Brain microvascular endothelial cell (primary cell): ENCODE data around the gene RBM8A.

Experiments used
- DNase-seq: peaks from one replicate; pipeline ENCODE4 v3.0.0-alpha.2; 2020
- H3K27ac ChIP-seq: fragments of 250-450 bp; sonication (Bioruptor Pico); 2 replicates; pipeline ENCODE4 v1.5.1; 2020; ENCODE audit warnings: mild to moderate bottlenecking, moderate library complexity
- H3K27me3 ChIP-seq: fragments of 250-450 bp; sonication (Bioruptor Pico); replicated peaks from 2 replicates; pipeline ENCODE4 v1.5.1; 2020; ENCODE audit warnings: mild to moderate bottlenecking
- H3K36me3 ChIP-seq: fragments of 250-450 bp; sonication (Bioruptor Pico); replicated peaks from 2 replicates; pipeline ENCODE4 v1.5.1; 2020; ENCODE audit warnings: mild to moderate bottlenecking
- H3K4me3 ChIP-seq: 2 replicates; pipeline ENCODE4 v1.5.1; 2011; ENCODE audit warnings: low read depth, mild to moderate bottlenecking, control low read depth, low read length, moderate library complexity
- in situ Hi-C: cut with HindIII; loops from 2 replicates; pipeline ENCODE4 v1.10.0; 2017; ENCODE audit warnings: low sequenced_read_pairs, low pct_ligation_motif_present
- TF ChIP-seq, protein P1 (sequence below): IDR thresholded peaks from 2 replicates; pipeline ENCODE4 v1.5.1; 2011; ENCODE audit warnings: low read depth, mild to moderate bottlenecking, moderate library complexity, low read length, control low read depth, inconsistent platforms; ENCODE audit errors: missing control alignments

RBM8A gene

GRCh38 chr1:145918144-145918991 lies 8.9 kb downstream of the RBM8A start, which contains the start of gene PEX11B:
Gene PEX11B (minus strand): TSS chr1:145918717. CDS start chr1:145918688, 29 bp downstream.
- Histone ChIP-seq H3K36me3 (peaks cover 8% of the 10 kb centered on the region), H3K27ac (peak within 1 kb of the TSS; percentile 89), H3K27me3 (no peaks in the 10 kb centered on the region), H3K4me3 (peak within 1 kb of the TSS; percentile 92)
- in situ Hi-C loops: no loop called here
- peak; percentile 87 for DNase-seq
- TF ChIP-seq, protein P1, sequence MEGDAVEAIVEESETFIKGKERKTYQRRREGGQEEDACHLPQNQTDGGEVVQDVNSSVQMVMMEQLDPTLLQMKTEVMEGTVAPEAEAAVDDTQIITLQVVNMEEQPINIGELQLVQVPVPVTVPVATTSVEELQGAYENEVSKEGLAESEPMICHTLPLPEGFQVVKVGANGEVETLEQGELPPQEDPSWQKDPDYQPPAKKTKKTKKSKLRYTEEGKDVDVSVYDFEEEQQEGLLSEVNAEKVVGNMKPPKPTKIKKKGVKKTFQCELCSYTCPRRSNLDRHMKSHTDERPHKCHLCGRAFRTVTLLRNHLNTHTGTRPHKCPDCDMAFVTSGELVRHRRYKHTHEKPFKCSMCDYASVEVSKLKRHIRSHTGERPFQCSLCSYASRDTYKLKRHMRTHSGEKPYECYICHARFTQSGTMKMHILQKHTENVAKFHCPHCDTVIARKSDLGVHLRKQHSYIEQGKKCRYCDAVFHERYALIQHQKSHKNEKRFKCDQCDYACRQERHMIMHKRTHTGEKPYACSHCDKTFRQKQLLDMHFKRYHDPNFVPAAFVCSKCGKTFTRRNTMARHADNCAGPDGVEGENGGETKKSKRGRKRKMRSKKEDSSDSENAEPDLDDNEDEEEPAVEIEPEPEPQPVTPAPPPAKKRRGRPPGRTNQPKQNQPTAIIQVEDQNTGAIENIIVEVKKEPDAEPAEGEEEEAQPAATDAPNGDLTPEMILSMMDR: no peak

DNA sequence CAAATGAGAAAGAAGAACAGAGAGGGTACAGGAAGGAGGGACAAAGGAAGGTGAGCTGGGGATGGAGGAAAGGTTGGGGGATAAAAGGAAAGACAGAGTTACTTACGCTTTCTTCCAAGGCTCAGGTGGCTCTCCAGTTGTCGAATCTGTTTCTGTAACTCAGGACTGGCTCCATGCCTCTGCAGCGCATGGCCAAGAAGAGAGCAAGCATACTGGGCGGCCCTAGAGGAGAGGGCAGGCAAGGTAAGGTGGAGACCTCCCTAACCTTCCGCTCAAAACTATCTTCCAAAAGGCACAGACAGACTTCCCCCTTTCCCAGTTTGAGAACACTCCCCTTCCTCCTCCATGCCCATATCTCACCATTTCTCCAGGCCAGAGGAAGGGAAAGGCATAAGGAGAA lies 9.7 kb downstream of the RBM8A start:
- H3K27me3 ChIP-seq: no peaks in the 10 kb centered on the region
- DNase-seq: no peak
- peak overlapping the region; percentile 92 for H3K4me3 ChIP-seq
- no peak overlapping the region for H3K27ac ChIP-seq
- peaks cover 11% of the 10 kb centered on the region for H3K36me3 ChIP-seq
- in situ Hi-C loops: no loop called here
- TF ChIP-seq, protein P1: no peak

GRCh38 chr1:145916745-145917144 lies 10.5 kb downstream of the RBM8A start:
- H3K4me3 ChIP-seq: no peak overlapping the region
- H3K36me3 ChIP-seq: peaks cover 16% of the 10 kb centered on the region
- no peaks in the 10 kb centered on the region for H3K27me3 ChIP-seq
- TF ChIP-seq, protein P1: no peak
- in situ Hi-C loops: no loop called here
- H3K27ac ChIP-seq: no peak overlapping the region
- DNase-seq: peak; percentile 13

- in situ Hi-C loops: no loop called here
- H3K4me3 ChIP-seq: no peak overlapping the region
- peaks cover 19% of the 10 kb centered on the region for H3K36me3 ChIP-seq
- TF ChIP-seq, protein P1: no peak
- DNase-seq: no peak
- H3K27ac ChIP-seq: no peak overlapping the region
- H3K27me3 ChIP-seq: no peaks in the 10 kb centered on the region
Measured at GRCh38 chr1:145912128-145912641, 15.1 kb downstream of the RBM8A start.

DNA sequence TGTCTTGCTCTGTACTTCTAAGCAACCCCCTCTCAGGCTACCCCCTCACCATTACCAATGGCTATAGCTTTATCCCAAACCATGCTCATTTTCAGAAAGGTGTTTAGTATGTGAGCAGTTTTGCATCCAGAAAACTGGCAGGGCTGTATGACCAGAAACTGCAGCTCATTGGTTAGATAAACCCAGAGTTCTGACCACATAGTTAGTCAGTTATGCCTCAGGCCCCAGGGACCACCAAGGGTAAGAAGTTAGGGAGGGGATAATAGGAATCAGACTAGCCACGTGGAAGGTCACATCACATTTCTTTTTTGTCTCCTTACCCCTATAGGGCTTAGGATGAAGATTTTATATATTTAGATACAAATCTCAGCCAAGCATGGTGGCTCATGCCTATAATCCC lies 18.6 kb downstream of the RBM8A start:
- no peak overlapping the region for H3K27ac ChIP-seq
- DNase-seq: peak; percentile 38
- peak overlapping the region; percentile 32 for H3K4me3 ChIP-seq
- peaks cover 11% of the 10 kb centered on the region for H3K36me3 ChIP-seq
- H3K27me3 ChIP-seq: no peaks in the 10 kb centered on the region
- TF ChIP-seq, protein P1: no peak
- in situ Hi-C loops: no loop called here
